HPDE6-E6E7 (cell line): ENCODE data around the gene DDX25.

ENCODE experiments used
- DNase-seq: peaks from one replicate; pipeline ENCODE4 v3.0.0; 2011; ENCODE audit warnings: missing footprints; ENCODE audit errors: extremely low spot score

Gene DDX25

DNA sequence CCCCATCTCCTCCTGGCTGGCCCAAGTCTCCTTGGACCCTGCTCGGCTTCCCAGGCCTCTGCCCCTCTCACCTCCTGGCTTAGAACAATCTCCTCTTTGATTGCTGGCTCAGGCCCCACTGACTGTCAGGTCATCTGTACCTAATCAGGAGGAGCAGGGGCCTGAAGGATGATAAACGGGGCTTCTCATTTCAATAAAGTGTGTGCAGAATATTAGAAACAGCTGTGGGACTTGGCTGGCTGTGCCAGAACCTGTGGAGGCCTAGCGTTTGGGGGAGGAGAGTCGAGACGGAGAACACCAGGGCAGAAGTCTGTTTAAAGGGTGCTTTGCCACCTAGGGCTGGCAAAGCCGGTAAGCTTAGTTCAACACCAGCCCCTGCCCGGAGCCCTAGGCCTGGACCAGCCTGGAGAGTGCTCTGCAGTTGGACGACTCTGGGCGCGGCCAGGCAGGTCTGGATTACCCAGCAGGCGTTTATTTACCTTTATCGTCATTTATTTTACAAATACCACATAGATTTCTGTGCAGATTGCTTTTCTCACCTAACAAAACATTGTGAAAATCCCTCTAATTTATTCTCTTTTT lies 31.4 kb downstream of the DDX25 start:
- no peak for DNase-seq

DNA sequence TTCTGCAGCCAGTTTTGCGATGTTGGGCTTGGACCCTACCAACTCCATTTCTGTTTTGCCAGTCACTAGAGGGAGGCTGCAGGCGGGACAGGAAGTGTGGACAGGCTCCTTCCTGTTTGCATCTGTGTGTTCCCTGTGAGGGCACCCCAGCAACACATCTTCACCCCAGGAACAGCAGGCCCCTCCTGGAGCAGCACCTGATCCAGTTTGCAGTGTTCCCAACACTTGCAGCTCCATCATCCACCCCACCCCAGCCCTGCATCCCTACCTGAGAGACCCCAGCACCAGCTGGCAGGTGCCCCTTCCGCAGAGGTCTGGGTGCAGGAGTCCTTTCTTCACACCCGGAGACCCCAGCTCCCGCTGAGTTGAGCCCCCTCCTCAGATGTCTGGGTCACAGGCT lies 34.1 kb downstream of the DDX25 start:
- no peak for DNase-seq

DNA sequence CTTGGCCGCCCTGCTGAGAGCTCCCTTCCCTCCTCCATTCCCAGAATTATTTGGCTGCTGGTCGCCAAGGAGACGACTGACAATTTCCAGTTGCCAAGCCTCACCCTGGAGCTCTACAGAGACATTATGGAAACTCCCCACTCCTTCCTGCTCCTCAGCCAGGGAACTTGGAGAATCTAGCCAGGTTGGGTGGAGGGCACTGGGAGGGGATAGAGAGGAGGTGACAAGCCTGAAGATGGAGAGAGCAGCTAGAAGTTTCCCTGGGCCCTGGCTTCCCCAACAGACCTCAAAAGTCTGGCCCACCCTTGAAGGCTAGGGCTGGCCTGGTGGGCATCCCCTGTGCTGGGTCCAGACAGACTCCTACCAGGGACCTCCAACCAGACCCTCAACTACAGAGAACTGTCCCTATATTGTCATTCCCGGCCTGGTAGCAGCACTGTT lies 34.8 kb downstream of the DDX25 start:
- DNase-seq: no peak

DNA sequence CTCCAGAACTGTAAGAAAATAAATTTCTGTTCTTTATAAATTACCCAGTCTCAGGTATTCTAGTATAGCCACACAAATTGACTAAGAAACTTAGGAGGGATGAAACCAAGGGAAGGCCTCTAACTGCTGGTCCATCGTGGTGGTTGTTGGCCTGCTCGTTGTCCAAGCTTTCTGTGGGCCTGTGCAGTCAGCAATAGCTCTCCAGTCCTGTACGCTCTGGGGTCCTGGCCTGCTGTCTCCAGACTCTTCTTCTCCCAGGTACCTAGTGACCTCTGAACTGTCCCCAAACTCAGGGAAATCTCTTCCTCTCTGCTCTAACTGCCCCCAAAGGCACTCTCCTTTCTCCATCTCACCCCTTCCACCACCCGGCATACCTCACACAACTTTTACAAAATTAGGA lies 35.8 kb downstream of the DDX25 start:
- DNase-seq: no peak

DNA sequence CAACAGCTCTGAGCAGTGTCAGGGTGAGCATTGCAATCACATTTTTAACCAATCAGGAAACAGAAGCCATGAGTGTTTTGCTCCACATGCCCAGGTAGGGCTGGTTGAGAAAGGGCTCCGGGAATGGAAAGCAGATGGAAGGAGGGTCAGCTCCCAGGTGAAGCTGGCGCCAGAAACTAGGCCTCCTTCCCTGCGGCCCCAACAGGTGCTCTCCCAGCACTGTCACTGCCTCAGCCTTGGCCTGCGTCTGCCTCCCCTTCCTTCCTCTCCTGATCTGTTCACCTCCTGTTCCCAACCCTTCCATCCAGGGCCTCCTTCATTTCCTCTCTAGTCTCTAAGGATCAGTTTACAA lies 36.9 kb downstream of the DDX25 start:
- DNase-seq: no peak

DNA sequence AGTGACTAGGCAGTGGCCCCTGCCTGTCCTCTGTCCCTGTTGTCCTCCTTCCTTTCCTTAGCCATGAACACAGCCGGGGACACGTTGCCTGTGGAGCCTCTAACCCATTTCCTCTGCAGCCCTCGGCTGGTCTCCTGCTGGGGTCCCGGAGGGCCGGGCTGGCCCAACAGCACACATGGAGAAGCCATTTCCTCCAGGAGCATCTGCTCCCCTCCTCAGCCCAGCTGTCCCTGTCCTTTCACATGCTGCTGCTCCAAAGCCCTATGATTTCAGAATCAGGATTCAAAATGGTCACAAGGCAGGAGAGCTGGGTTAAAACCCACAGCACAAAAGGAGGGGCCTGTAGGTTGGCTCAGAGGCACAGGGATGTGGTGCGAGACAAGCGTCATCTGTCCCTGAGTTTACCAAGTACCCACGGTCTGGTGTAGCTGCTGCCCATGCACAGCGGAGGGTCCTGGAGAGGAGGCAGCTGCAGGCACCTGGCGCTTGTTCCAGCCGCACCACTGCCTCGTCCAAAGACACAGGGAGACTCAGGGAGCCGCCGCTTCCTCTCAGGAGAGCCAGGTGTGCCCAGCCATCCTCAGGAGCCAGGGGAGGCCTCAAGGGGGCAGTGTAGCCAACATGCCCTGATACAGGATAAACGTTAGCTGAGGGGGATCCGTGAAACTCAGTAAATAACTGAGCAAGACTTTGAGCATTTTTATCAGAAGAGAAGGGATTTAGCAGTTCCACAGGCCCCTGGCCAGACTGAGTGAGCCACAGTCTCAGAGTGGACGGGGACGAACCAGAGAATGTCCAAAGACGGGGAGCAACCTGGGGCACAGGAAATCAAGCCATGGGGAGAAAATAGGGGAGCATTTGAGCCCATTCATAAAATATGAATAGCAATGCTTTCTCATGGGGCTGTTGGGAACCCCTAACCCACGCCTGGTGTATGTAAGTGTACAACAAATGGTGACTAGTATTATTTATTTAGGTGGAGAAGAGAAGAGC lies 37.6 kb downstream of the DDX25 start:
- DNase-seq: peak; percentile 67

DNA sequence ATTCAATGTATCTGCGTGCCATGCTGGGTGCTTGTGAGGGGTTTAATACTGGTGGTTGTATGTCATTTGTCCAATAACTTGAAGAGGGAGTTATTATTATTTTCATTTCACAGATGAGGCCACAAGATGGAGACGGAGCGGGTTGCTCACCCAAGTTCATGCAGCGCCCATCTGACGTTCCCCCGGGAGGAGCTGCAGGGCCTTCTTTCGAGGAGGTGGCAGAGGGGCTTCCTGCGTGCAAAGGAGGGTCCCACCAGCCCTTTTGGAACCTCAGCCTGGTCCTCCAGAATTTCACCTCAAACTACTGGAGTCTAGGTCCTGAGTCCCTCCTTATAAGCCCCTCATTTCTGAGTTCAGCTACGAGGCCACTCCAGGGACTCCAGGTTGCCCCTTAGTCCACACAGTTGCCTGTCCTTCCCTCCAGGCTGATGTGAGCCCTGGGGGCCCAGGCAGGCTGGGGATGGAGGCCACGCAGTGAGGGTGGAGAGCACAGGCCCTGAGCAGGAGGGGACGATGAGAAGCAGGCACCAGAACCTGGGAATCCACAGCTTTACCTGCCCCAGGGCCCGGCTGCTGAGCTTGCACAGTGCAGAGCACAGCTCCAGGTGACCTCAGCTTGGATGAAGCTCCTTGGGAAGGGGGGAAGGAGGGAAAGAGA lies 38.6 kb downstream of the DDX25 start:
- DNase-seq: no peak

DNA sequence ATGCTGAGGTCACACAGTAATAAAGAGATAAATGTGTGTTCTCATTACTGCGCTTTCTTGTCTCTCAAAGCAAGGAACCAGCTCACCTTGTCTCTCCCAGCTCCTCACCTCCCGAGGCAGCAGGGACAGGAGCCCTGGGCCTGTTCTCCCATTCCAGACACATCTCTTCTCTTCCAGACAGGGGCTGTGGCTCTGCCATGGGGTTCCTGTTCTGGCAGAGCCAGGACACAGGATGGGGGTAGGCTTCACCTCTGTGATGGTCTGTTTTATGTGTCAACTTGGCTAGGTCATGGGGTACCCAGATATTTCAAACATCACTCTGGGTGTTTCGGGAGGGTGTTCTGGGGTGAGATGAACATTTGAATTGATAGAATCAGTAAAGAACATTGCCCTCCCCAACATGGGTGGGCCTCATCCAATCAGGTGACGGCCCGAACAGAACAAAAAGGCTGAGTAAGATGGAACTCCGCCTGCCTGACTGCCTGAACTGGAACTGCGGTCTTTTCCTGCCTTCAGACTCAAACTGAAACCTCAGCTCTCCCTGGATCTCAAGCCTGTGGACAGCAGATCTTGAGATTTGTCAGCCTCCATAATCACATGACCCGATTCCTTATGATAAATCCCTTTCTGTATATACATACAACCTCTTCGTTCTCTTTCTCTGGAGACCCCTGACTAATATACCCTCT lies 39.5 kb downstream of the DDX25 start:
- DNase-seq: no peak

DNA sequence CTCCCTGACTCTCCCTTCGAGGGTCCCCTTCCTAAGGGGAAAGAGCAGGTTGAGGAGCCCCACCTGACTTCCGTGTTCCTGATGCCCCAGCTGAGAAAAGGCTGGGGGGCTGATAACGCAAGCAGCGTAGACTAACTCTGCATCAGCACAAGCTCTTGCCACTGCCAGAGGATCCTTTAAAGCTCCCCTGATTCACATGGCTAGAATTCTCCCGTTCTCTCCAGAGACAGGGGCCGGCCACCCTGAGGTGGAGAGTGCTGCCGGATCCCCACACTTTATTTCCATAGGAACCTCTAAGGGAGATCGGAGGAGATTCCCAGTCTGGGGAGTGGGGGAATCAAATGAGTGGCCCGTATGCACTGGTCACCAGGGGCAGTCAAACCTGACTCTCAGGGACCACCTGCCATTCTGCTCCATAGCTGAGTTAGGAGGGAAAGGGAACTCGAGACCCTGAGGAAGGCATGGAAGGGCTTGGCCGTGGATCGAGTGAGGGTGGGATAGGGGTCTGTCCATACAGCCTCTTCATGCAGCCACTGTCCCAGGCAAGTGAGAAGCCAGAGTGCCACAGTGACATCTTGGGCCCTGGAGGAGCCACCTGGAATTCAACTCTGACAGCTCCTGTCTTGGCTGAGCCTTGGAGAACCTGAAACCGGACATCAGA lies 40.2 kb downstream of the DDX25 start:
- DNase-seq: no peak

DNA sequence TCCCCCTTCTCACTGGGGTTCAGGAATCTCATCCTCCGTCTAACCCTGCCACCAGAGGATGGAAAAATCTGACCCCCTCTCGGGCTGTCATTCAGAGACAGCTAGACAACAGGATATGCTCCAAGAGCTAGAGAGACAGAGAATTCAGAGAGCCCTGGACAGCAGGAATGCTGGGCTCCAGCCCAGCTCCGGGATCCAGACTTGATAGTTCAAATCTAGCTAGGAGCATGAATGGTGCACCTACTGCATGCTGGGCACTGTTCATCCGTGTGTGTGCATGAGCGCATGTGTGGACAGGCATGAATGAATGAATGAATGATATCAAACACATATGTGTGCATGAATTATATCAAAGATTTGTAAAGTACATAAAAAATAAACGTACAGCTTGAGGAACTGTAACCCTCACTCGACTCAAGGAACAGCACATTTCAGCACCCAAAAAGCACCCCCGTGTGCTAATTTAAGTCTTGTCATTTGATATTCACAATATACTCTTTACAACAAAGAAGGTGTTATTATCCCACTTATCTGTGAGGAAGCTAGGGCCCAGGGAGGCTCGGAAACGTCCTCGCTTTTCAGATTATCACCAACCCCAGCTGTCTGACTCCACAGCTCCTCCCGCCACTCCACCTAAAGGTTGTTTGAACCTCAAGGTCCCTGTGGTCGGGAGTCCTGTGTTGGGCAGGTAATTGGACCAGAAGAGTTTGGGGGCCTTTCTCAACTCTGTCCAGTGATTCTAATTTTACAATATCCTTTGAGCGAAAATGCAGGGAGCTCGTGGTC lies 40.9 kb downstream of the DDX25 start:
- no peak for DNase-seq

DNA sequence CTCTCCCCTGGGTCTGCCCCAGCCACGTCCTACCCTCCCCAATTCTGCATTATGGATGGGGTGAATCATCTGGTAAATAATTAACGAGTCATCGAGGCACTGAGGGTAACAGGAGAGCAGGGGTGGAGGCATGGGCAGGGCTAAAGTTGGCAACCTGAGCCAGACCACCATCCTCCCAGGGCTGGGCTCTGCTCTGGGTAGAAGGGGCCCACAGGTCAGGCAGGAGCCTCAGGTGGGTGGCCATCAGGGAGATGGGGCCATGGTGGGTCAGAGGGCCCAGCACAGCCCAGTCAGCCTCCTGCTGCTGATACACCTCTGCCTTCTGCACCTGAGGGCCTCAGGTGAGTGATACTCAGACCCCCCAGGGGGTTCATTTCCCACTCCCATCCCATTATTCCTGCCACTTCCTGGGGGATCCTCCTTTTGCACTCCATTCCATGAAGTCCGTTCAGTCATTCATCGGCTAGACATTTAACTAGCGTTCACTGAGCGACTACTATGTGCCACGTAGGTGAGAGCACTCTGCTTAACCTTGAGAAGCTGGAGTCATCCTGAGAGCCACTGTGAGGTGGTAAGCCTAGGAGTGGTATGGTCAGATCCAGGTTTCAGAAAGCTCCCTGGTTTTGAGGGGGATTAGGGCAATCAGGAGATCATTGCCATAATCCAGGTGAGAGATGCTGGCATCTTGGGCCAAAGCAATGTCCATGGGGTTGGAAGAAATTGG lies 41.7 kb downstream of the DDX25 start, which contains the start of gene VSIG10L2:
Gene VSIG10L2 (plus strand): TSS at position 248 of the 724 bp plus-strand sequence. CDS start 12 bp downstream, at position 260.
- DNase-seq: no peak

DNA sequence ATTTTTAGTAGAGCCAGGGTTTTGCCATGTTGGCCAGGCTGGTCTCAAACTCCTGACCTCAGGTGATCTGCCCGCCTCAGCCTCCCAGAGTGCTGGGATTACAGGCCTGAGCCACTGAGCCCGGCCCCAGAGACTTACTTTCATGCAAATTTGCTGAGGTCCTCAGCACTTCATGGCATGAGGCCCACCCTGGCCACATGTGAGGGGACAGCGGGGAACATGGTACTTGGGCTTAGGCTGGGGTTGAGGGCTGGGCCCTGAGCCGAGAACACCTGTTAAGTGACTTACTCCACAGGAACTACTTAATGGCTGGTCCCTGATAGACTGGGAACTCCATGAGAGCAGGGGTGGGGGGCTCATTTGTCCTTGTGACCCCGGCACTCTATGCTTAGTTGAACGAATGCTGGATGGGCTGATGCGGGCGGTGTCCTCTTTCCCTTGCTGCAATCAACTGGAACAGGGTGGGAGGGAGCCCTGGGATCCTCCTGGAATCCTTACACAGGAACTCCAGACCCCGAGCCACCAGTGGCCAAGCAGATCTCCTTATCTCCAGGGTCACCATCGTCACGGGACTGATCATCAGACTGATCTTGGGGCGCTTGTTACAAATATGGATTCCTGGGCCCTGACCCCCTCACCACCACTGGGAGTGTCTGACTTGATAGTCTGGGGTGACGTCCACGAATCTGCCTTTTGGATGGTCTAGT lies 42.6 kb downstream of the DDX25 start:
- no peak for DNase-seq

DNA sequence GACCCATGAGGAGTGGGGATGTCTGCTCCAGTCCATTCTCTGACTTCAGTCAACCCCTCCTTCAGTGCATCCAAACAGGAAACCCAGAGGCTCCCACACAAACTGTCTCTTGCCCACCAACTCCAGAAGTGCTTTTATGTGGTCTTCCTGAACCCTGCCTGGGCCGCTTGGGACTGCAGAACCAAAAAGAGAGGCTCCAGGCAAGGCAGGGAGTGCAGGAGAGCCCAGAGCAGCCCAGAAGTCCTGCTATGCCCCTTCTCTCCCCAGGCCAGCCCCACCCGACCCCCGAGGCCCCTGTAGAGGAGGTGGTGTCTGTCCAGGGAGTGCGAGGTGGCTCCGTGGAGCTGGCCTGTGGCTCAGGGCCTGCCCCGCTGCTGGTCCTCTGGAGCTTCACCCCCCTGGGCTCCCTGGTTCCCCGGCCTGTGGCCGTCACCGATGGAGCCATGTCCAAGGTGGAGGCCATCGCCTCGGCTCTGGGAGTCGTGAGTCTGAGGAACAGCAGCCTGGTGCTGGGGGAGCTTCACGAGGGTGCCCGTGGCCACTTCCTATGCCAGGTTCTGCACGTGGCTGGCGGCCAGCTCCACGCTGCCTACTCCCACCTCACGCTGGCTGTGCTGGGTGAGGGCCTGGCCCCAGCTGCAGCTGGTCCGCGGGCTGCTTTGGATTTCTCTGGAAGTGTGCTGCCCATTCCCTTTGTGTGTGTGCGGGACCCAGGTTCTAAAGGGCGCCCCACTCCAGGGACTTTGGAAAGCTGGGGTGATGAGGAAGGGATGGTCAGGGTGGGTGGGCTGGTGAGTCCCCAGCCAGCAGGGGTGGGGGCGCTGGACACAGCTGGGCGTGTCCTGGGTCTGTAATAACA lies 43.3 kb downstream of the DDX25 start:
- no peak for DNase-seq

DNA sequence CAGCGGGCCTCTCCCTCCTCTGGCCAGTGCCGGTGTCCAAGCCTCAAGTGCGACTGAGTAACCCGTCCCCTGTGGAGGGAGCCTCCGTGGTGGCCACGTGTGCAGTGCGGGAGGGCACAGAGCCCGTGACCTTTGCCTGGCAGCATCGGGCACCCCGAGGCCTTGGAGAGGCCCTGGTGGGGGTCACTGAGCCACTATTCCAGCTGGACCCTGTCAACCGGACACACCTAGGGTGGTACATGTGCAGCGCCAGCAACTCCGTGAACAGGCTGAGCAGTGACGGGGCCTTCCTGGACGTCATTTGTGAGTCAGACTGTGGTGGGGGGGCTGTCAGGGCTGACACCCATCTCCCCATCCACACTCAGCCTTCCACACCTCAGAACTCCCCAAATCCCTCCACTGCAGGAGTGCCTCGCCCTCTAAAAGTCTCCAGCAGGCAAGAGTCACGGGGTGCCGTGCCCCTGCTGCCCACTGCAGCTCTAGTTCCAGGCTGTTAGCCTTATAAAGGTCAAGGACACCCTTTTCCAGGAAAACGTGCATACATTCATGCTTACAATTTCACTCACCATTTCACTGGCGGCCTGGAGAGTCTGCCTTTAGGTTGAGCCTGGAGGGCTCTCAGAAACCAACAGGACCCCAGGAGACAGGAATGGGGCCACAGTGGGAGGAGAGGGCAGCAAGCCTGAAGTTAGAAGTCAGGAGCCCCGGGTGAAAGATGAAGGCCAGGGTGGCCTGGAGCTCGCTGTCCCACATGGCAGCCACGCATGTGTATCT lies 44.2 kb downstream of the DDX25 start:
- DNase-seq: no peak

DNA sequence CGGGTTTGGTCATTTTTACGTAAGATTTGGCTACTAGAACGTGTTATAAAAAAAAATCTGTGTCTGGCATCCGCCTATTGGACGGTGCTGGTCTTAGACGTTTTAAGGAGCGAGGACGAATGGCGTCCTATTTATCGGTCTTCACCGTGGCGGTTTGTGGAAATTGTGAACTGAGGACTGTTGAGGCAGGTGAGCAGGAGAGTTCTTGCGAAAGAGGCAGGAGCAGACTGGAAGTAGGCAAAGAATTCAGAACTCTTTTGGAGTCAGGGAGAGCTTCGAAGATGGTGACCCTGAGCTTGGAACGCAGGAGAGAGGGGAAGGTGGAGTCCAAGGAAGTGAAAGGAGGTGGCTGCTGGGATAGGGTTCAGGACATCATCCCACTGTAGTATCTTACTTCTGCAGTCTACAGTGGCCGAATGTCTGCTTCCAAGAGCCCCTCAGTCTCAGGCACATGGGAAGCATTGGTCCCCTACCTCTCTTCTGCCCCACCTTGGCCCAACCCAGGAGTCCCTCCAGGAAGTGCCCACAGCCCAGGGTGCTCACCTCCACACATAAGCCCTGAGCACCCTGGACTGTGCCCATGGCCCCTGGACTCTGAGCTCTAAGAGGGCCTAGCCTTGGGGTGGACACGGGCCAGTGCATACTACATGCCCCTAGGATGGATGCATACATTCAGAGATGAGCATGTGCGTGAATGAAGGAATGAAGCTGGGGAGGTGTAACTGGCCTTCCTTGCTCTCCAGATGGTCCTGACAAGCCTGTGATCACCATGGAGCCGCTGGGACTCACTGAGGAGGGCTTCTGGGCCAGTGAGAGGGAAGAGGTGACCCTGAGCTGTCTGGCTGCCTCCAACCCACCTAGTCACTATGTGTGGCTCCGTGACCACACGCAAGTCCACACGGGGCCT lies 45.2 kb downstream of the DDX25 start:
- no peak for DNase-seq

DNA sequence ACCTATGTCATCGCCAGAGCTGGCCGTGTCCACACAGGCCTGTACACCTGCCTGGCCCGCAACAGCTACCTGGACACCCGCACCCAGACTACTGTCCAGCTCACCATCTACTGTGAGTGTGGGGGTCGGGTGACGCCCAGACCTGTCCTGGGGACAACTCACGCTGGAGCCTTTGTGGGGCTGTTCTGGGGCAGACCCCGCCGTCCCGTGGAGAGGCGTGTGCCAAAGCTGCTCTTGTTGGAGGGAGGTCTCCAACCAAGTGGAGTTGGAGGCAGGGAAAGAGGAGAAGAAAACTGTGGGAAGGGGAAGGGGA lies 45.8 kb downstream of the DDX25 start:
- no peak for DNase-seq
